Loucy (cell line): Measurements from ENCODE around the gene NSUN2.

ENCODE experiments used
- H2AFZ ChIP-seq: fragments of 200-600 bp; sonication (generic); 2 replicates; pipeline ENCODE4 v1.6.0; 2016; ENCODE audit warnings: antibody characterized with exemption, mild to moderate bottlenecking, low read length, moderate library complexity
- H3F3A ChIP-seq: fragments of 200-600 bp; 2 replicates; pipeline ENCODE4 v1.6.0; 2016; ENCODE audit warnings: antibody characterized with exemption, low read depth, mild to moderate bottlenecking
- H3K27me3 ChIP-seq: fragments of 200-600 bp; sonication (generic); 2 replicates; pipeline ENCODE4 v1.6.1; 2014; ENCODE audit warnings: low read length, mild to moderate bottlenecking; ENCODE audit not compliant: insufficient read depth, poor library complexity, severe bottlenecking
- H3K36me3 ChIP-seq: fragments of 200-600 bp; sonication (generic); 2 replicates; pipeline ENCODE4 v1.6.1; 2016; ENCODE audit warnings: low read length; ENCODE audit not compliant: insufficient read depth
- H3K4me1 ChIP-seq: fragments of 200-600 bp; sonication (generic); 2 replicates; pipeline ENCODE4 v1.5.1; 2014; ENCODE audit warnings: low read length, mild to moderate bottlenecking; ENCODE audit not compliant: insufficient read depth, poor library complexity, severe bottlenecking
- H3K4me2 ChIP-seq: fragments of 200-600 bp; sonication (generic); 2 replicates; pipeline ENCODE4 v1.6.0; 2014; ENCODE audit warnings: antibody characterized with exemption, low read length, low read depth, mild to moderate bottlenecking; ENCODE audit not compliant: poor library complexity, severe bottlenecking
- H3K4me3 ChIP-seq: fragments of 200-600 bp; sonication (generic); 2 replicates; pipeline ENCODE4 v1.5.1; 2014; ENCODE audit warnings: low read length, mild to moderate bottlenecking, mixed read lengths; ENCODE audit not compliant: poor library complexity, severe bottlenecking
- H3K79me2 ChIP-seq: fragments of 200-600 bp; sonication (generic); 2 replicates; pipeline ENCODE4 v1.6.1; 2014; ENCODE audit warnings: low read length; ENCODE audit not compliant: insufficient read depth
- H3K9ac ChIP-seq: fragments of 200-600 bp; sonication (generic); 2 replicates; pipeline ENCODE4 v1.6.0; 2014; ENCODE audit warnings: mild to moderate bottlenecking, low read depth, low read length, moderate library complexity; ENCODE audit not compliant: poor library complexity, severe bottlenecking
- H3K9me2 ChIP-seq: fragments of 200-600 bp; sonication (generic); replicated peaks from 2 replicates; pipeline ENCODE4 v1.6.1; 2016; ENCODE audit warnings: low read depth, low read length, mixed read lengths
- H3K9me3 ChIP-seq: fragments of 200-600 bp; sonication (generic); 2 replicates; pipeline ENCODE4 v1.6.1; 2014; ENCODE audit warnings: mild to moderate bottlenecking, antibody characterized with exemption, low read length, low read depth; ENCODE audit not compliant: insufficient read depth
- H4K20me1 ChIP-seq: fragments of 200-600 bp; sonication (generic); 2 replicates; pipeline ENCODE4 v1.6.0; 2014; ENCODE audit warnings: antibody characterized with exemption, low read length, mild to moderate bottlenecking; ENCODE audit not compliant: insufficient read depth, poor library complexity, severe bottlenecking
- EZH2phosphoT487 ChIP-seq: fragments of 200-600 bp; IDR thresholded peaks from 2 replicates; pipeline ENCODE4 v1.6.1; 2018; ENCODE audit warnings: antibody characterized with exemption, mild to moderate bottlenecking, moderate library complexity, borderline replicate concordance
- TF ChIP-seq, protein P1 (sequence below): fragments of 200-600 bp; sonication (generic); conservative IDR thresholded peaks from 2 replicates; pipeline ENCODE4 v1.5.1; 2014; ENCODE audit warnings: mild to moderate bottlenecking, antibody characterized with exemption, low read length

NSUN2 gene

GRCh38 chr5:6553972-6554371 is 78.9 kb downstream of the NSUN2 start:
- H3K9me3 ChIP-seq = peaks cover 3% of the 10 kb centered on the region; the same call in 1 of the 2 replicates
- H4K20me1 ChIP-seq = no peaks in the 10 kb centered on the region
- no peaks in the 10 kb centered on the region for H3K27me3 ChIP-seq
- H3K36me3 ChIP-seq = no peaks in the 10 kb centered on the region
- no peak overlapping the region for H3K9ac ChIP-seq
- no peak overlapping the region for H3K4me3 ChIP-seq
- H3K4me1 ChIP-seq = no peaks in the 10 kb centered on the region
- no peak overlapping the region for H3K4me2 ChIP-seq
- no peak overlapping the region for H2AFZ ChIP-seq
- no peaks in the 10 kb centered on the region for H3K9me2 ChIP-seq
- no peaks in the 10 kb centered on the region for H3K79me2 ChIP-seq
- H3F3A ChIP-seq = no peaks in the 10 kb centered on the region
- TF ChIP-seq, protein P1, sequence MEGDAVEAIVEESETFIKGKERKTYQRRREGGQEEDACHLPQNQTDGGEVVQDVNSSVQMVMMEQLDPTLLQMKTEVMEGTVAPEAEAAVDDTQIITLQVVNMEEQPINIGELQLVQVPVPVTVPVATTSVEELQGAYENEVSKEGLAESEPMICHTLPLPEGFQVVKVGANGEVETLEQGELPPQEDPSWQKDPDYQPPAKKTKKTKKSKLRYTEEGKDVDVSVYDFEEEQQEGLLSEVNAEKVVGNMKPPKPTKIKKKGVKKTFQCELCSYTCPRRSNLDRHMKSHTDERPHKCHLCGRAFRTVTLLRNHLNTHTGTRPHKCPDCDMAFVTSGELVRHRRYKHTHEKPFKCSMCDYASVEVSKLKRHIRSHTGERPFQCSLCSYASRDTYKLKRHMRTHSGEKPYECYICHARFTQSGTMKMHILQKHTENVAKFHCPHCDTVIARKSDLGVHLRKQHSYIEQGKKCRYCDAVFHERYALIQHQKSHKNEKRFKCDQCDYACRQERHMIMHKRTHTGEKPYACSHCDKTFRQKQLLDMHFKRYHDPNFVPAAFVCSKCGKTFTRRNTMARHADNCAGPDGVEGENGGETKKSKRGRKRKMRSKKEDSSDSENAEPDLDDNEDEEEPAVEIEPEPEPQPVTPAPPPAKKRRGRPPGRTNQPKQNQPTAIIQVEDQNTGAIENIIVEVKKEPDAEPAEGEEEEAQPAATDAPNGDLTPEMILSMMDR = no peak
- no peak for TF ChIP-seq EZH2phosphoT487

DNA sequence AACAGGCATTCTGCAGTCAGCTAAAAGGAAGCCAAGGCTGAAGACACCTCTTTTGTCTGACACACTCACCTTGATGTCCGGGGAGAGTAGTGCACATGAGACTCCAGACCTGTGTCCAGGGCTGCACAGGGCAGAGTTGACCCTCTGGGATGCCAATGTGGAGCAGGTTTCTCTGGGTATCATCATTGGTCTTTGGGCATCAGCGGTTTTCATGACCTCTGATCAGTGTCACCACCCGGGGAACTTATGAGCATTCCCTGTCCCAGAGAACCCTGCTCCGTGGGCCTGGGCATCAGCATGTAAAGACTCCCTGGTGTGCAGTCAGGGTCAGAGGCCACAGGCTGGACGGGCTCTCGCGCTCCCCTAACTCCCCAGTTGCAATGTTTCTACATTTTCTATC is 80.2 kb downstream of the NSUN2 start:
- H3K4me2 ChIP-seq = no peak overlapping the region
- no peaks in the 10 kb centered on the region for H3K4me1 ChIP-seq
- no peak overlapping the region for H3K4me3 ChIP-seq
- H3K9me3 ChIP-seq = peaks cover 3% of the 10 kb centered on the region; the same call in 1 of the 2 replicates
- H3K9me2 ChIP-seq = no peaks in the 10 kb centered on the region
- no peaks in the 10 kb centered on the region for H3K36me3 ChIP-seq
- no peak for TF ChIP-seq EZH2phosphoT487
- TF ChIP-seq, protein P1 = no peak
- H3K27me3 ChIP-seq = no peaks in the 10 kb centered on the region
- H2AFZ ChIP-seq = no peak overlapping the region
- H3K9ac ChIP-seq = no peak overlapping the region
- H3K79me2 ChIP-seq = no peaks in the 10 kb centered on the region
- no peaks in the 10 kb centered on the region for H4K20me1 ChIP-seq
- H3F3A ChIP-seq = no peaks in the 10 kb centered on the region

DNA sequence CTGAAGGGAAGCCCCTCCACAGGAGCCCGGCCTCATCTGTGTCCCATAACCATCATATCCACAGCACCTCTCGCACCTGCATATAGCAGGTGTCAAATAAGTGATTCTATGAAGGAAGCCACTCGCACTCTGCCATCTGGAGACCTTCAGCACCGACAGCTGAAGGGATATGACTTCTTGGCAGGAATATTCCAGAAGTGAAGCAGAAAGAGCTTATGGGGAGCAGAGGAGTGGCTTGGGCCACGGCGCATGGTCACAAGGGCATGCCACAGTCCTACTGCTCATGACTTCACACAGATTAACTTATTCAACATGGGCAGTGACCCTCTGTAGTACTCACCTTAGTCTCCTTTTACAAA is 80.9 kb downstream of the NSUN2 start:
- H4K20me1 ChIP-seq = no peaks in the 10 kb centered on the region
- H3K4me2 ChIP-seq = no peak overlapping the region
- H3K4me1 ChIP-seq = no peaks in the 10 kb centered on the region
- H3K9me3 ChIP-seq = peaks cover 3% of the 10 kb centered on the region; the same call in 1 of the 2 replicates
- no peak overlapping the region for H3K9ac ChIP-seq
- H3K4me3 ChIP-seq = no peak overlapping the region
- no peaks in the 10 kb centered on the region for H3K9me2 ChIP-seq
- no peaks in the 10 kb centered on the region for H3K36me3 ChIP-seq
- no peaks in the 10 kb centered on the region for H3K27me3 ChIP-seq
- H3F3A ChIP-seq = no peaks in the 10 kb centered on the region
- TF ChIP-seq, protein P1 = no peak
- no peak for TF ChIP-seq EZH2phosphoT487
- no peak overlapping the region for H2AFZ ChIP-seq
- no peaks in the 10 kb centered on the region for H3K79me2 ChIP-seq
